ENCODE results near the gene FCAMR. TPM values are rescaled to one million over a fixed set of nuclear protein-coding genes. Genes with fewer than 3 reads are reported as not detected.

The FCAMR gene
- total RNA-seq, 1 experiment from 2014 or later = not detected

- DNase-seq (ENCODE audit: low spot score) = no peak
- H3K4me1 Mint-ChIP-seq = no peaks in the 10 kb centered on the region
- H3K36me3 Mint-ChIP-seq = no peaks in the 10 kb centered on the region
- H3K4me3 Mint-ChIP-seq = no peak overlapping the region
- no peak for TF ChIP-seq TEAD1 (CRISPR knock-in tag; IDR thresholded peaks at IDR 0.05)
- TF ChIP-seq, protein P1, sequence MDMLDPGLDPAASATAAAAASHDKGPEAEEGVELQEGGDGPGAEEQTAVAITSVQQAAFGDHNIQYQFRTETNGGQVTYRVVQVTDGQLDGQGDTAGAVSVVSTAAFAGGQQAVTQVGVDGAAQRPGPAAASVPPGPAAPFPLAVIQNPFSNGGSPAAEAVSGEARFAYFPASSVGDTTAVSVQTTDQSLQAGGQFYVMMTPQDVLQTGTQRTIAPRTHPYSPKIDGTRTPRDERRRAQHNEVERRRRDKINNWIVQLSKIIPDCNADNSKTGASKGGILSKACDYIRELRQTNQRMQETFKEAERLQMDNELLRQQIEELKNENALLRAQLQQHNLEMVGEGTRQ (CRISPR knock-in tag; IDR thresholded peaks at IDR 0.05) = no peak
- TF ChIP-seq, protein P2, sequence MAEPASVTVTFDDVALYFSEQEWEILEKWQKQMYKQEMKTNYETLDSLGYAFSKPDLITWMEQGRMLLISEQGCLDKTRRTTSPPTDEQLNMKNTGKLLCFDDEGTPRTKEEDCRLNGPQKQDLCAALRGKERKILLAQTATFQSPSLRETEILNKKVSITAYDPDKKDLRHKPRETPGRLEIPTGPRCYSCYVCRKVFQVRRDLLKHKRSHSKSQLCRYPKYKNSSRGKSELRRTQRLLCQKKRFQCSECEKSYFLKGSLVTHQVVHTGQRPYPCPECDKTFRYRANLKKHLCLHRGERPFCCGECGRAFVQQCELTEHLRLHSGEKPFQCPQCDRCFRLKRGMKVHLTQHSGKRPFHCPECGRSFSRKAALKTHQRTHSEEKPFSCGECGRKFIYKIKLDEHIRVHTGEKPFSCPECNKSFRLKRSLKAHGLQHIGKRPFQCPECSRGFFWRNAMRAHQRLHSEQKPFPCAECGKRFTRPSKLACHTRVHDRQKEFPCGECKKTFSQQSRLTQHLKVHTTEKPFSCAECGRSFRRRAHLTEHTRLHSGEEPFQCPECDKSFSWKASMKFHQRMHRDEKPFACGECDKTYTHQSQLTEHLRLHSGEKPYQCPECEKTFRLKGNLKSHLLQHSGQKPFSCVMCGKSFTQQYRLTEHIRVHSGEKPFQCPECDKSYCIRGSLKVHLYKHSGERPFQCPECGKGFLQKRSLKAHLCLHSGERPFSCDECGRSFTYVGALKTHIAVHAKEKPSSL (CRISPR knock-in tag; conservative IDR thresholded peaks at IDR 0.05) = no peak
- no peak for ATAC-seq
- H3K9me3 Mint-ChIP-seq = no peaks in the 10 kb centered on the region
- CTCF ChIA-PET = interaction anchor here (0.9 to 1.2 kb wide), 3 partner anchors 8 to 165 kb away, joined by 3 to 4 read pairs (median 3); no protein-coding TSS in a partner anchor
- POLR2A ChIA-PET = no interaction called here
- no peak overlapping the region for H3K27ac Mint-ChIP-seq
- peaks cover 5% of the 10 kb centered on the region; the same call in 1 of the 2 replicates for H3K27me3 Mint-ChIP-seq (ENCODE audit: low read depth)
Observed at GRCh38 chr1:206974140-206974539, 3.9 kb upstream of the FCAMR start.

DNA sequence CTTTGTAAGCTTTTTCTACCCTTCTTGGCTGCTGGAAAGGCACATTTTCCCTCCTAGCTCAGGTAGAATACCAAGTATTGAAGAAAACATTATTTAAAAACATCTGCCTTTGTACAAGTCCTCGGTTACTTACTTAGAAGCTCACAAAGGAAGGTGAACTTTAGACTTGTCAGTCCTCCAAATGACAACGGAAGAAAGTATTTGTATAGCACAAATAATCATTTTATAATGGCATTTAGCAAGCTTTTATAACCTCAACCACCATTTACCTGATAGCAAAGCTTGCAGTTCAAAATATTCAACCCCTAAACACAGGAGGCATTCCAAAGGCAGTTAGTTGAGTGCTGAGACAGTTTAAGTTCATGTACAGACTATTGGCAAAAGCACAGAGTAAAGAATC is 2.5 kb upstream of the FCAMR start:
- Mint-ChIP-seq H3K4me1 (no peaks in the 10 kb centered on the region), H3K27ac (no peak overlapping the region), H3K36me3 (no peaks in the 10 kb centered on the region), H3K27me3 (ENCODE audit: low read depth) (peaks cover 3% of the 10 kb centered on the region; the same call in 1 of the 2 replicates), H3K4me3 (no peak overlapping the region), H3K9me3 (no peaks in the 10 kb centered on the region)
- ChIA-PET CTCF (interaction anchor here (1.3 to 2.0 kb wide), 3 partner anchors 11 to 41 kb away, joined by 3 to 6 read pairs (median 4); no protein-coding TSS in a partner anchor), POLR2A (no interaction called here)
- no peak for DNase-seq (ENCODE audit: low spot score)
- ATAC-seq = no peak
- TF ChIP-seq HMGXB4 (CRISPR knock-in tag; IDR thresholded peaks at IDR 0.05) (no peak), NFATC4 (CRISPR knock-in tag; IDR thresholded peaks at IDR 0.05) (no peak), ZNF532 (CRISPR knock-in tag; IDR thresholded peaks at IDR 0.05; ENCODE audit: borderline replicate concordance) (no peak), ZNF232 (CRISPR knock-in tag; IDR thresholded peaks at IDR 0.05) (no peak), SMAD4 (CRISPR knock-in tag; IDR thresholded peaks at IDR 0.05) (no peak), CREM (CRISPR knock-in tag; IDR thresholded peaks at IDR 0.05) (no peak)
- TF ChIP-seq, protein P3, sequence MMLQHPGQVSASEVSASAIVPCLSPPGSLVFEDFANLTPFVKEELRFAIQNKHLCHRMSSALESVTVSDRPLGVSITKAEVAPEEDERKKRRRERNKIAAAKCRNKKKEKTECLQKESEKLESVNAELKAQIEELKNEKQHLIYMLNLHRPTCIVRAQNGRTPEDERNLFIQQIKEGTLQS (CRISPR knock-in tag; conservative IDR thresholded peaks at IDR 0.05) = no peak

- Mint-ChIP-seq H3K4me1 (no peaks in the 10 kb centered on the region), H3K27ac (no peak overlapping the region), H3K36me3 (no peaks in the 10 kb centered on the region), H3K9me3 (no peaks in the 10 kb centered on the region), H3K27me3 (ENCODE audit: low read depth) (peaks cover 3% of the 10 kb centered on the region; the same call in 1 of the 2 replicates), H3K4me3 (no peak overlapping the region)
- DNase-seq (ENCODE audit: low spot score) (no peak), ATAC-seq (no peak)
- ChIA-PET POLR2A (no interaction called here), CTCF (interaction anchor here (1.4 to 2.1 kb wide), 3 partner anchors 11 to 40 kb away, joined by 3 to 6 read pairs (median 6); no protein-coding TSS in a partner anchor)
- no peak for TF ChIP-seq FOXP1 (CRISPR knock-in tag; IDR thresholded peaks at IDR 0.05; ENCODE audit: borderline replicate concordance)
- TF ChIP-seq JAZF1 (CRISPR knock-in tag; IDR thresholded peaks at IDR 0.05) = no peak
- no peak for TF ChIP-seq ZNF671 (CRISPR knock-in tag; IDR thresholded peaks at IDR 0.05)
- TF ChIP-seq EMX1 (CRISPR knock-in tag; IDR thresholded peaks at IDR 0.05) = no peak
Observed at GRCh38 chr1:206971029-206971655, 882 bp upstream of the FCAMR start.

All from WTC11 (cell line).